Gastrocnemius medialis (tissue), 4 donors: Measurements from ENCODE around the gene PPP1R27.

Experiments used
- POLR2A ChIP-seq, 2 donors: fragments of 450-650 bp; IDR thresholded peaks; one replicate each; pipeline ENCODE4 v1.6.1; 2017; ENCODE audit warnings: antibody characterized with exemption in 2 of 2, mild to moderate bottlenecking in 2 of 2, moderate library complexity in 2 of 2
- TF ChIP-seq, protein P1 (sequence below), 5 experiments: fragments of 450-650 bp in 3 of 5; fragments of 200-600 bp in 2 of 5; sonication (generic) in 2 of 5; IDR thresholded peaks in 4 of 5; conservative IDR thresholded peaks in 1 of 5; 1 replicate in 4 of 5; 2 replicates in 1 of 5; pipeline ENCODE4 v1.5.1; 2016 to 2019; ENCODE audit warnings: antibody characterized with exemption in 5 of 5, mild to moderate bottlenecking in 3 of 5, moderate library complexity in 3 of 5

DNA sequence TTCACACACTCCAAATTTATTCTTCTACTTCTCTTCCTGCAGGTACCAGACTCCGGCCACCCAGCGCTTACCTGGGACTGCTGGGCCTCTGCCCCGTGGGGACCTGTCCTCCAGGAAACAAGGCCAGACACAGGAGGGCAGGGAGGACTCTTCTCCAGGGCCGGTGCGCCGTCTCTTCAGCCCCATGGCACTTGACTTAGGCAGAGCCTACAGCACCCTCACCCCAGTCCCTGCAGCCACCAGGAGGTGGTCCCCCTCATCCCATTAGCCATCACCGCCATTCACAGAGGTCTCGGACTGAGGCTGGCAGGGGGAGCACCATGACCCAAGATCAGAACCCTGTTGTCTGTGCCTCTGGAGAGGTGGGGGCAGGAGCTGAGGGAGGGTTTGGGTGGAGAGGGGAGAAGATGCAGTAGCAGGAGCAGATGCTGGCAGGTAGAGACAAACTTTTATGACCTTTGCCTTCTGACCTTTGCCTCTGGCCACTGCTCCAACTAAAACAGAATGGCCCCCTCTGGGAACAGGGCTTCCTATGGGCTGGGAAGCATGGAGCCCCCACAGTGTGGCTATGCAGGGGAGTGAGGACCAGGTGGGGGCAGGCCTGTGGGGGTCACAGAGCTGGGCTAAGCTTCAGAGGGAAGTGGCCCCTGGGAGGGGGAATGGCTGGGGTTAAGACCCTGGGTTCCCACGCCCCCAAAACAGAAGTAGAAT lies 32.6 kb downstream of the PPP1R27 start:
- TF ChIP-seq, protein P1, sequence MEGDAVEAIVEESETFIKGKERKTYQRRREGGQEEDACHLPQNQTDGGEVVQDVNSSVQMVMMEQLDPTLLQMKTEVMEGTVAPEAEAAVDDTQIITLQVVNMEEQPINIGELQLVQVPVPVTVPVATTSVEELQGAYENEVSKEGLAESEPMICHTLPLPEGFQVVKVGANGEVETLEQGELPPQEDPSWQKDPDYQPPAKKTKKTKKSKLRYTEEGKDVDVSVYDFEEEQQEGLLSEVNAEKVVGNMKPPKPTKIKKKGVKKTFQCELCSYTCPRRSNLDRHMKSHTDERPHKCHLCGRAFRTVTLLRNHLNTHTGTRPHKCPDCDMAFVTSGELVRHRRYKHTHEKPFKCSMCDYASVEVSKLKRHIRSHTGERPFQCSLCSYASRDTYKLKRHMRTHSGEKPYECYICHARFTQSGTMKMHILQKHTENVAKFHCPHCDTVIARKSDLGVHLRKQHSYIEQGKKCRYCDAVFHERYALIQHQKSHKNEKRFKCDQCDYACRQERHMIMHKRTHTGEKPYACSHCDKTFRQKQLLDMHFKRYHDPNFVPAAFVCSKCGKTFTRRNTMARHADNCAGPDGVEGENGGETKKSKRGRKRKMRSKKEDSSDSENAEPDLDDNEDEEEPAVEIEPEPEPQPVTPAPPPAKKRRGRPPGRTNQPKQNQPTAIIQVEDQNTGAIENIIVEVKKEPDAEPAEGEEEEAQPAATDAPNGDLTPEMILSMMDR (IDR thresholded peaks at IDR 0.05 in 4 of 5, conservative IDR thresholded peaks at IDR 0.05 in 1 of 5): no peak
- no peak for TF ChIP-seq POLR2A (IDR thresholded peaks at IDR 0.05)
